ENCODE results near the gene NFAT5.

The NFAT5 gene

GRCh38 chr16:69709456-69710084 is 143.8 kb downstream of the NFAT5 start:
- H3K27ac ChIP-seq (ENCODE audit: low read depth, low read length): peak overlapping the region; percentile 37
- no peak overlapping the region for H3K4me3 ChIP-seq (ENCODE audit: low read depth, low read length)
- H3K9ac ChIP-seq (ENCODE audit: low read depth, low read length): no peak overlapping the region
- peaks cover 27% of the 10 kb centered on the region for H3K36me3 ChIP-seq (ENCODE audit: control insufficient read depth, insufficient read depth, low read length)
- H3K9me3 ChIP-seq (ENCODE audit: control insufficient read depth, insufficient read depth, low read length): no peaks in the 10 kb centered on the region
- H3K4me1 ChIP-seq (ENCODE audit: control insufficient read depth, insufficient read depth, low read length): no peaks in the 10 kb centered on the region
- no peaks in the 10 kb centered on the region for H3K27me3 ChIP-seq (ENCODE audit: control insufficient read depth, insufficient read depth, low read length)

GRCh38 chr16:69711115-69711740 is 145.5 kb downstream of the NFAT5 start:
- Histone ChIP-seq H3K4me3 (ENCODE audit: low read depth, low read length) (no peak overlapping the region), H3K27me3 (ENCODE audit: control insufficient read depth, insufficient read depth, low read length) (no peaks in the 10 kb centered on the region), H3K9ac (ENCODE audit: low read depth, low read length) (no peak overlapping the region), H3K36me3 (ENCODE audit: control insufficient read depth, insufficient read depth, low read length) (peaks cover 37% of the 10 kb centered on the region), H3K27ac (ENCODE audit: low read depth, low read length) (no peak overlapping the region), H3K4me1 (ENCODE audit: control insufficient read depth, insufficient read depth, low read length) (no peaks in the 10 kb centered on the region), H3K9me3 (ENCODE audit: control insufficient read depth, insufficient read depth, low read length) (no peaks in the 10 kb centered on the region)

GRCh38 chr16:69712277-69712676 is 146.5 kb downstream of the NFAT5 start:
- H3K4me1 ChIP-seq (ENCODE audit: control insufficient read depth, insufficient read depth, low read length): no peaks in the 10 kb centered on the region
- no peak overlapping the region for H3K9ac ChIP-seq (ENCODE audit: low read depth, low read length)
- no peak overlapping the region for H3K27ac ChIP-seq (ENCODE audit: low read depth, low read length)
- H3K27me3 ChIP-seq (ENCODE audit: control insufficient read depth, insufficient read depth, low read length): no peaks in the 10 kb centered on the region
- H3K36me3 ChIP-seq (ENCODE audit: control insufficient read depth, insufficient read depth, low read length): peaks cover 45% of the 10 kb centered on the region
- H3K4me3 ChIP-seq (ENCODE audit: low read depth, low read length): no peak overlapping the region
- no peaks in the 10 kb centered on the region for H3K9me3 ChIP-seq (ENCODE audit: control insufficient read depth, insufficient read depth, low read length)

- Histone ChIP-seq H3K4me1 (ENCODE audit: control insufficient read depth, insufficient read depth, low read length) (no peaks in the 10 kb centered on the region), H3K9me3 (ENCODE audit: control insufficient read depth, insufficient read depth, low read length) (no peaks in the 10 kb centered on the region), H3K4me3 (ENCODE audit: low read depth, low read length) (no peak overlapping the region), H3K9ac (ENCODE audit: low read depth, low read length) (no peak overlapping the region), H3K36me3 (ENCODE audit: control insufficient read depth, insufficient read depth, low read length) (peaks cover 48% of the 10 kb centered on the region), H3K27me3 (ENCODE audit: control insufficient read depth, insufficient read depth, low read length) (no peaks in the 10 kb centered on the region), H3K27ac (ENCODE audit: low read depth, low read length) (no peak overlapping the region)
Observed at GRCh38 chr16:69712914-69713581, 147.3 kb downstream of the NFAT5 start.

- Histone ChIP-seq H3K27me3 (ENCODE audit: control insufficient read depth, insufficient read depth, low read length) (no peaks in the 10 kb centered on the region), H3K9me3 (ENCODE audit: control insufficient read depth, insufficient read depth, low read length) (no peaks in the 10 kb centered on the region), H3K9ac (ENCODE audit: low read depth, low read length) (no peak overlapping the region), H3K4me1 (ENCODE audit: control insufficient read depth, insufficient read depth, low read length) (no peaks in the 10 kb centered on the region), H3K27ac (ENCODE audit: low read depth, low read length) (no peak overlapping the region), H3K36me3 (ENCODE audit: control insufficient read depth, insufficient read depth, low read length) (peaks cover 38% of the 10 kb centered on the region), H3K4me3 (ENCODE audit: low read depth, low read length) (no peak overlapping the region)
Observed at GRCh38 chr16:69717066-69717465, 151.3 kb downstream of the NFAT5 start.

GRCh38 chr16:69718111-69718764 is 152.5 kb downstream of the NFAT5 start:
- H3K4me1 ChIP-seq (ENCODE audit: control insufficient read depth, insufficient read depth, low read length): no peaks in the 10 kb centered on the region
- no peaks in the 10 kb centered on the region for H3K9me3 ChIP-seq (ENCODE audit: control insufficient read depth, insufficient read depth, low read length)
- peaks cover 27% of the 10 kb centered on the region for H3K36me3 ChIP-seq (ENCODE audit: control insufficient read depth, insufficient read depth, low read length)
- H3K27me3 ChIP-seq (ENCODE audit: control insufficient read depth, insufficient read depth, low read length): no peaks in the 10 kb centered on the region
- no peak overlapping the region for H3K9ac ChIP-seq (ENCODE audit: low read depth, low read length)
- H3K4me3 ChIP-seq (ENCODE audit: low read depth, low read length): no peak overlapping the region
- H3K27ac ChIP-seq (ENCODE audit: low read depth, low read length): no peak overlapping the region

- Histone ChIP-seq H3K9me3 (ENCODE audit: control insufficient read depth, insufficient read depth, low read length) (no peaks in the 10 kb centered on the region), H3K27me3 (ENCODE audit: control insufficient read depth, insufficient read depth, low read length) (no peaks in the 10 kb centered on the region), H3K4me3 (ENCODE audit: low read depth, low read length) (no peak overlapping the region), H3K4me1 (ENCODE audit: control insufficient read depth, insufficient read depth, low read length) (peaks cover 12% of the 10 kb centered on the region), H3K9ac (ENCODE audit: low read depth, low read length) (no peak overlapping the region), H3K36me3 (ENCODE audit: control insufficient read depth, insufficient read depth, low read length) (peaks cover 16% of the 10 kb centered on the region), H3K27ac (ENCODE audit: low read depth, low read length) (no peak overlapping the region)
Observed at GRCh38 chr16:69720822-69721430, 155.2 kb downstream of the NFAT5 start.

GRCh38 chr16:69721441-69721957 is 155.7 kb downstream of the NFAT5 start:
- Histone ChIP-seq H3K36me3 (ENCODE audit: control insufficient read depth, insufficient read depth, low read length) (peaks cover 16% of the 10 kb centered on the region), H3K9ac (ENCODE audit: low read depth, low read length) (no peak overlapping the region), H3K4me1 (ENCODE audit: control insufficient read depth, insufficient read depth, low read length) (peaks cover 14% of the 10 kb centered on the region), H3K27me3 (ENCODE audit: control insufficient read depth, insufficient read depth, low read length) (no peaks in the 10 kb centered on the region), H3K4me3 (ENCODE audit: low read depth, low read length) (no peak overlapping the region), H3K9me3 (ENCODE audit: control insufficient read depth, insufficient read depth, low read length) (no peaks in the 10 kb centered on the region), H3K27ac (ENCODE audit: low read depth, low read length) (no peak overlapping the region)

- no peak overlapping the region for H3K9ac ChIP-seq (ENCODE audit: low read depth, low read length)
- H3K27me3 ChIP-seq (ENCODE audit: control insufficient read depth, insufficient read depth, low read length): no peaks in the 10 kb centered on the region
- peaks cover 18% of the 10 kb centered on the region for H3K4me1 ChIP-seq (ENCODE audit: control insufficient read depth, insufficient read depth, low read length)
- H3K4me3 ChIP-seq (ENCODE audit: low read depth, low read length): no peak overlapping the region
- no peaks in the 10 kb centered on the region for H3K36me3 ChIP-seq (ENCODE audit: control insufficient read depth, insufficient read depth, low read length)
- no peak overlapping the region for H3K27ac ChIP-seq (ENCODE audit: low read depth, low read length)
- H3K9me3 ChIP-seq (ENCODE audit: control insufficient read depth, insufficient read depth, low read length): no peaks in the 10 kb centered on the region
Observed at GRCh38 chr16:69724414-69724873, 158.7 kb downstream of the NFAT5 start.

GRCh38 chr16:69724981-69725479 is 159.3 kb downstream of the NFAT5 start:
- Histone ChIP-seq H3K9ac (ENCODE audit: low read depth, low read length) (peak overlapping the region; percentile 11; the same call in 1 of the 2 replicates), H3K4me3 (ENCODE audit: low read depth, low read length) (peak overlapping the region; percentile 70; the same call in 1 of the 2 replicates), H3K27ac (ENCODE audit: low read depth, low read length) (peak overlapping the region; percentile 21), H3K27me3 (ENCODE audit: control insufficient read depth, insufficient read depth, low read length) (no peaks in the 10 kb centered on the region), H3K9me3 (ENCODE audit: control insufficient read depth, insufficient read depth, low read length) (no peaks in the 10 kb centered on the region), H3K36me3 (ENCODE audit: control insufficient read depth, insufficient read depth, low read length) (no peaks in the 10 kb centered on the region), H3K4me1 (ENCODE audit: control insufficient read depth, insufficient read depth, low read length) (peaks cover 18% of the 10 kb centered on the region)

All from HUES48 (cell line).